Measurements from ENCODE around the gene NABP1. TPM values are rescaled to one million over a fixed set of nuclear protein-coding genes. Genes with fewer than 3 reads are reported as not detected.

Gene NABP1
- total and polyA plus RNA-seq, 4 donors: 3.6 to 35.5 (median 18.4) TPM

GRCh38 chr2:191682126-191682525 lies 4.2 kb downstream of the NABP1 start:
- no peak overlapping the region for H3K27ac ChIP-seq (ENCODE audit: low read depth in 1 of 2, low read length in 2 of 2)
- no peak for DNase-seq (ENCODE audit: low spot score)
- H3K9ac ChIP-seq (ENCODE audit: low read depth in 1 of 2, low read length in 2 of 2): no peak overlapping the region
- no peak for TF ChIP-seq TAF1 (conservative IDR thresholded peaks at IDR 0.05)
- TF ChIP-seq EGR1 (IDR thresholded peaks at IDR 0.05; ENCODE audit: low read depth in 2 of 2): no peak
- no peak for TF ChIP-seq HNF4A (conservative IDR thresholded peaks at IDR 0.05)
- TF ChIP-seq RAD21 (IDR thresholded peaks at IDR 0.05): no peak
- no peak for TF ChIP-seq GABPA (IDR thresholded peaks at IDR 0.05 in 1 of 2, conservative IDR thresholded peaks at IDR 0.05 in 1 of 2)
- TF ChIP-seq CTCF (IDR thresholded peaks at IDR 0.05; ENCODE audit: low read depth, low read length, missing input control): no peak
- no peak for TF ChIP-seq HNF4G (IDR thresholded peaks at IDR 0.05)
- TF ChIP-seq MAX (IDR thresholded peaks at IDR 0.05): no peak
- TF ChIP-seq YY1 (IDR thresholded peaks at IDR 0.05): no peak
- no peak for TF ChIP-seq ATF3 (IDR thresholded peaks at IDR 0.05)
- no peak for TF ChIP-seq REST (IDR thresholded peaks at IDR 0.05)
- no peaks in the 10 kb centered on the region for H3K9me3 ChIP-seq (ENCODE audit: control insufficient read depth in 4 of 4, low read length in 3 of 4)
- WGBS: 95% methylated on average over 6 of the region's 6 CpGs
- peaks cover 0 to 10% (median under 1%) of the 10 kb centered on the region in 4 donors for H3K4me1 ChIP-seq (ENCODE audit: control insufficient read depth in 4 of 4, insufficient read depth in 4 of 4, low read length in 3 of 4)
- no peak overlapping the region for H3K4me3 ChIP-seq (ENCODE audit: low read depth in 1 of 3, low read length in 3 of 3)
- no peaks in the 10 kb centered on the region for H3K27me3 ChIP-seq (ENCODE audit: control insufficient read depth in 4 of 4, insufficient read depth in 4 of 4, low read length in 3 of 4)
- peaks cover 3 to 22% (median 15%) of the 10 kb centered on the region in 4 donors for H3K36me3 ChIP-seq (ENCODE audit: control insufficient read depth in 4 of 4, insufficient read depth in 3 of 4, low read depth in 1 of 4, low read length in 3 of 4)

- no peak overlapping the region for H3K4me3 ChIP-seq (ENCODE audit: low read depth in 1 of 3, low read length in 3 of 3)
- no peak for DNase-seq (ENCODE audit: low spot score)
- no peak overlapping the region for H3K9ac ChIP-seq (ENCODE audit: low read depth in 1 of 2, low read length in 2 of 2)
- H3K27me3 ChIP-seq (ENCODE audit: control insufficient read depth in 4 of 4, insufficient read depth in 4 of 4, low read length in 3 of 4): no peaks in the 10 kb centered on the region
- TF ChIP-seq HNF4A (conservative IDR thresholded peaks at IDR 0.05) (no peak), GABPA (IDR thresholded peaks at IDR 0.05 in 1 of 2, conservative IDR thresholded peaks at IDR 0.05 in 1 of 2) (no peak), CTCF (IDR thresholded peaks at IDR 0.05; ENCODE audit: low read depth, low read length, missing input control) (no peak), TAF1 (conservative IDR thresholded peaks at IDR 0.05) (no peak), REST (IDR thresholded peaks at IDR 0.05) (no peak), EGR1 (IDR thresholded peaks at IDR 0.05; ENCODE audit: low read depth in 2 of 2) (no peak), FOXA1 (IDR thresholded peaks at IDR 0.05) (no peak), HNF4G (IDR thresholded peaks at IDR 0.05) (no peak), ZBTB33 (IDR thresholded peaks at IDR 0.05) (no peak)
- H3K27ac ChIP-seq (ENCODE audit: low read depth in 1 of 2, low read length in 2 of 2): no peak overlapping the region
- H3K36me3 ChIP-seq (ENCODE audit: control insufficient read depth in 4 of 4, insufficient read depth in 3 of 4, low read depth in 1 of 4, low read length in 3 of 4): peaks cover 3 to 22% (median 15%) of the 10 kb centered on the region in 4 donors
- H3K4me1 ChIP-seq (ENCODE audit: control insufficient read depth in 4 of 4, insufficient read depth in 4 of 4, low read length in 3 of 4): peaks cover 2 to 15% (median 6%) of the 10 kb centered on the region in 4 donors
- 85% methylated on average over 2 of the region's 2 CpGs for WGBS
- no peaks in the 10 kb centered on the region for H3K9me3 ChIP-seq (ENCODE audit: control insufficient read depth in 4 of 4, low read length in 3 of 4)
Observed at GRCh38 chr2:191686066-191686465, 8.1 kb downstream of the NABP1 start.
